HG02588 (cell line): ENCODE results near the gene NBEAL1.
"Not testable (repeated sequence)": the region's sequence is repeated elsewhere in the genome, so short reads cannot be mapped to it uniquely, and the experiment has no call there.

Experiments
- ATAC-seq: cut with Tn5 transposase; IDR thresholded peaks from one replicate; pipeline ENCODE4 v1.9.1; 2021; ENCODE audit warnings: mild to moderate bottlenecking, moderate library complexity; ENCODE audit not compliant: unreplicated experiment

The NBEAL1 gene

DNA sequence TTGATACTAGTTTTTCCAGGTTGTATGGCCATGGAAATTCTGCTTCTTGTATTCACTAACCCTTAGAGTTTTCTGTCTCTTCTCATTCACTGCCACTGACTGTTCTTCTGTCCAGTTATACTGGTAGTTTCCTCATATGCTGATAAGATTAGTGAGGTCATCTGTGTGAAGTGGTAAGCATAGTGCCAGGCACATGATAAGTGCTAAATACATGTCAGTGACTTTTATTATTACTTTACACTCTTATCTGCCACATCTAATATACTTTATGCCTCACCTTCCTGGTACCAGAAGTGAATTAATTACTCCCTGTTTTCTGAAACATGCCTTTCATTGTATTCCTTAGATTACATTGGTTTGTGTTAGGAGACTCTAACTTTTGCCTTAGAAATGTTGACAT is 91.3 kb downstream of the NBEAL1 start:
- ATAC-seq = no peak

DNA sequence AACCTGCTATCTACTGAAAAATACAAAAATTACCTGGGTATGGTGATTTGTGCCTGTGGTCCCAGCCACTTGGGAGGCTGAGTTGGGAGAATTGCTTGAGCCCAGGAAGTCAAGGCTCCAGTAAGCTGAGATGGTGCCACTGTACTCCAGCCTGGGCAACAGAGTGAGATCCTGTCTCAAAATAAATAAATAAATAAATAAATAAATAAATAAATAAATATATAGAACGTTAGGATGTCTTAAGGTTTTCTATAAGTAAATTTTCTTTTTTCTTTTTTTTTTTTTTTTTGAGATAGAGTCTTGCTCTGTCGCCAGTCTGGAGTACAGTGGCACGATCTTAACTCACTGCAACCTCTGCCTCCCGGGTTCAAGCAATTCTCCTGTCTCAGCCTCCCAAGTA is 95.8 kb downstream of the NBEAL1 start:
- ATAC-seq = not testable (repeated sequence)

GRCh38 chr2:203112342-203112741 is 97.7 kb downstream of the NBEAL1 start:
- no peak for ATAC-seq

DNA sequence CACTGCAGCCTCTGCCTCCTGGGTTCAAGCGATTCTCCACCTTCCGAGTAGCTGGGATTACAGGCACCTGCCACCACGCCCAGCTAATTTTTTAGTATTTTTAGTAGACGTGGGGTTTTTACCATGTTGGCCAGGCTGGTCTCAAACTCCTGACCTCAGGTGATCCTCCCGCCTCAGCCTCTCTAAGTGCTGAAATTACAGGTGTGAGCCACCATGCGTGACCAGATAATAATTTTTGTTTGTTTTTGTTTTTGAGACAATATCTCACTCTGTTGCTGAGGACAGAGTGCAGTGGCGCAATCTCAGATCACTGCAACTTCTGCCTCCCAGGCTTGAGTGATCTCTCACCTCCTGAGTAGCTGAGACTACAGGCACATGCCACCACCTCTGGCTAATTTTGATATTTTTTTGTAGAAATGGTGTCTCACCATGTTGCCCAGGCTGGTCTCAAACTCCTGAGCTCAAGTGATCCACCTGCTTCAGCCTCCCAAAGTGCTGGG is 100.6 kb downstream of the NBEAL1 start:
- not testable (repeated sequence) for ATAC-seq

DNA sequence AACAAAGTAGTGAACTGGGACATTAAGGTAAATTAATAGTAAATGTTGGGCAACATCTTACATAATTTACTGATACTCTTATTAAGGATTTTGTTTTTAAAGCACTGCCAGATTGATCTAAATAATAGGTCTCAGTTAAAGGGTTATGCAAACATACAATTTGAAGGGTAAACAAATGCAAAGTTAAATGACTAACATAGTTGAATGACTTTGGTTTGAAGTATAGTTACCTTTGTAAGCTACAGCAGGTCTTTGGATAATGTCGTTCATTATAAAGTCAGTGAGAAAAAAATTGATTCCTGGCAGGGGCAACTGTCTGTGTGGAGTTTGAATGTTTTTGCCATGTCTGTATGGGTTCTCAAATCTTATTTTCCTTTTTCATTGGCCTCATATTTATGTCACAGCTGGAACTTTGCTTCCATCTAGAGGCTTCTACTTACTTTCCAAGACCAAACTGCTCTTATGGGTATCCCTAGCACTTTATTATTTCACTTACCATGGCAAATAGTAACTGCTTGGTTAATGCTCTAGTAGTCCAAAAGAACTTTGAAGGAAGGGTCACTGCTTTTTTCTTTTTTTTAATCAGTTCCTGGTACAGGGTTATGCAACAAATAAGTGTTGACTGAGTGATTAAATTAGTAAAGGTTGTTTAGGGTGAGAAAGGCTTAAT is 107.8 kb downstream of the NBEAL1 start:
- ATAC-seq = no peak

GRCh38 chr2:203126996-203127395 is 112.3 kb downstream of the NBEAL1 start:
- no peak for ATAC-seq

DNA sequence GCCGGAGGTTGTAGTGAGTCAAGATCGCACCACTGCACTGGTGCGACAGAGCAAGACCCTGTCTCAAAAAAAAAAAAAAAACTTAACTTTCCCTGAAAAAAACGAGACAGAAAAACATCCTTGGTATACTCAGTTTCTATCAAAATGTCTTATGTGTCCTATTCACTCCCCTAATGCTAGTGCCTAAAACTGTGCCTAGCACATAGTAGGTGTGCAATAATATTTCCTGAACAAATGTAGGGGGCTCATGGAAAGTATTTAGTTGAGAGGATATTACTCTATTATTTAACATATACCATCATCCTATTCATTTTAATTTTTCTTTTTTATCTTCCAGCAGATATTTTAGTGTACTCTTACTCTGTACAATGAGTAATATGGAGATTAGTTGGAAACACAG is 120.4 kb downstream of the NBEAL1 start:
- ATAC-seq = no peak

- no peak for ATAC-seq
Observed at GRCh38 chr2:203143391-203143790, 128.7 kb downstream of the NBEAL1 start.

DNA sequence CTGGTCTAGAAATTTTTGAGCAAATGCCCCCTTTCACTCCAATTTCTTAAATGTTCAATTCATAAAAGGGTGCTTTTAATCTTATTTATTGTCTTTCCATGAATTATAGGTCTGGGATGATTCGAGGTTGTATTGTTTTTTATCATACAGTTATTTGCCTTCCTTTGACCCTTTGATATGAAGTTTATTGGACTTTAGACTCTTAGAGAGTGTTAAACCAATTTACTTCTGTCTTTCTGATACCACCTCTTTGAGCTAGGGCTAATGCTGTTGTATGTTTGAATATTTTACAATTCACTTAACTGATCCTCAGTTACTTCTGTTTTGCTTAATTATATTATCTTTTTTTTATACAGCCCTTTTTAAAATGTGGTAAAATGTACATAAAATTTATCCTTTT is 134.5 kb downstream of the NBEAL1 start:
- no peak for ATAC-seq

- no peak for ATAC-seq
Observed at GRCh38 chr2:203155406-203155805, 140.7 kb downstream of the NBEAL1 start.

- ATAC-seq = not testable (repeated sequence)
Observed at GRCh38 chr2:203162722-203163121, 148.0 kb downstream of the NBEAL1 start.

DNA sequence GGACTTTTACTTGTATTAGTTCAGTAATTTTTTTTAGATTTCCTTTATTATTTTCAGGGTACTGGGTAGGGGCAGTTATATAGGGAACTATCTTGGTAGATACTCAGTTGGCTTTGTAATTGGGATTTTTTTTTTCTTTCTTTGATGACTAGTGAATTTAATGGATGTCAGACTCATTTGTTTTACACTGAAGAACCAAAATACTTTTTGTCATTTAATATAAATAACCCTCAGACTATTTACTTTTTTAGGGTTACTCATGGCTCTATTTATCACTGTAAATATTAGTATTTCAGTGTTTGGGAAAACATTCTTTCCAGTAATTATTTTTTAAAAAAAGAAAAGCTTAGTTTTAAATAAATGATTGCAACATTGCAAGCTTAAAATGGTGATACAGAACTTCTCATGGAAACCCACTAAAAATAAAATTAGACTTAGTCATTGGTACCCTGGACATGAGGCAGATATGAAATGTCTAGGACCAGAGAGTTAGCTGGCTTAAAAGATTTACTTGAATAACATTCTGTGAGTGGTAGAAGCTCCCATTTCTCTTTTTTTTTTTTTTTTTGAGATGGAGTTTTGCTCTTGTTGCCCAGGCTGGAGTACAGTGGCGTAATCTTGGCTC is 149.7 kb downstream of the NBEAL1 start:
- no peak for ATAC-seq

GRCh38 chr2:203167751-203168150 is 153.1 kb downstream of the NBEAL1 start:
- no peak for ATAC-seq

DNA sequence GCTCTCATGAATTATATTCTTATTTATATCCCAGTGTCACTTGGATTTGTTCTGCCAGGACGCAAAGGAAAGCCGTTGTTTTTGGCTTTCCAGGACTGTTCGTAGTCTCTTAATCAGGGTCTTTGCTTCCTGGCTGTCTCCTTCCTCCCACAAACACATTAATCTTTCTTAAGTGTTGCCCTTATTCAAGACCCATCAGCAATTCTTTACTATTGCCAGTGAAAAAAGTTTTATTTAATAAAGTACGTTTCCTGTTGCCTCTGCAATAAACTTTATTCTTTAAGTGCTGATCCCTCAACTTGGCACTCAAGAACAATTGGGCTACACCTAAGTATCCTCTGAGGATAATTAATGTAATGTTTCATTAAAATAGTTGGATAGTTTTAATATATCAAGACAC is 155.8 kb downstream of the NBEAL1 start:
- ATAC-seq = no peak

GRCh38 chr2:203175371-203175770 is 160.7 kb downstream of the NBEAL1 start:
- ATAC-seq = no peak

DNA sequence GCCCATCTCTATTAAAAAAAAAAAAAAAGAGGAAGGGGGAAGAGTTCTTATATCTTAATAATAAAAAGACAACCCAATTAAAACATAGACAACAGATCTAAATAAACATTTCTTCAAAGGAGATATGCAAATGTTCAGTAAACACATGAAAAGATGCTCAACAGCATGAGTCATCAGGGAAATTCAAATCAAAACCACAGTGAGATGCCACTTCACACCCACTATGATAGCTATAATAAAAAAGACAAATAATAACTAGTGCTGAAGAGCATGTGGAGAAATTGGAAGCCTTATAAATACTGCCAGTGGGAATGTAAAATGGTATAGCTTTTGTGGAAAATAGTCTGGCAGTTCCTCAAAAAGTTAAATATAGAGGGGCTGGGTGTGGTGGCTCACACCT is 162.7 kb downstream of the NBEAL1 start:
- ATAC-seq = no peak

DNA sequence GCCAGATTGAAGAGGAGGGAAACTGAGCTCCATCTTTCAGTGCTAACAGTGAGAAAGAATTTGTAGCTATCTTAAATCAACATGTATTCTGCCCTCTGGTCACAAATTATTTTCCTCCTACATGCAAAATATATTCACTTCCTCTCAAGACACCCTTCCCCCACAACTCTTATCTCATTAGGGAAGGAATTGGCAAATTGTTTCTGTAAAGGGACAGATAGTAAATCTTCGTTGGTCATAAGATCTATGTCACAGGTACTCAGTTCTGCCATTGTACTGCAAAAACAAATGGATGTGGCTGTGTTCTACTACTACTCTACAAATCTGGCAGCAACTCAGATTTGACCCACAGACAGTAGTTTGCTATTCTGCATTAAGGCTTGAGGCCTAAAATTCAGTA is 171.2 kb downstream of the NBEAL1 start:
- ATAC-seq = no peak

DNA sequence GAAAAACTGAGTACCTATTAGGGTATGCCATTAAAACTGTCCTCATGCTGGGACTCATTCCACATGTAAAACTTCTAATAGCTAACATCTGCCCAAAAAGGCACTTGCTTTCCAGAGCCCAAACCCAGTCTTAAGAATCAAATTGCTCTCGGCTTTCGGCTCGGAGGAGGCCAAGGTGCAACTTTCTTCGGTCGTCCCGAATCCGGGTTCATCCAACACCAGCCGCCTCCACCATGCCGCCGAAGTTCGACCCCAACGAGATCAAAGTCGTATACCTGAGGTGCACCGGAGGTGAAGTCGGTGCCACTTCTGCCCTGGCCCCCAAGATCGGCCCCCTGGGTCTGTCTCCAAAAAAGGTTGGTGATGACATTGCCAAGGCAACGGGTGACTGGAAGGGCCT is 175.9 kb downstream of the NBEAL1 start:
- not testable (repeated sequence) for ATAC-seq

- ATAC-seq = not testable (repeated sequence)
Observed at GRCh38 chr2:203191026-203191425, 176.4 kb downstream of the NBEAL1 start.

GRCh38 chr2:203191961-203192360 is 177.3 kb downstream of the NBEAL1 start:
- ATAC-seq = no peak

DNA sequence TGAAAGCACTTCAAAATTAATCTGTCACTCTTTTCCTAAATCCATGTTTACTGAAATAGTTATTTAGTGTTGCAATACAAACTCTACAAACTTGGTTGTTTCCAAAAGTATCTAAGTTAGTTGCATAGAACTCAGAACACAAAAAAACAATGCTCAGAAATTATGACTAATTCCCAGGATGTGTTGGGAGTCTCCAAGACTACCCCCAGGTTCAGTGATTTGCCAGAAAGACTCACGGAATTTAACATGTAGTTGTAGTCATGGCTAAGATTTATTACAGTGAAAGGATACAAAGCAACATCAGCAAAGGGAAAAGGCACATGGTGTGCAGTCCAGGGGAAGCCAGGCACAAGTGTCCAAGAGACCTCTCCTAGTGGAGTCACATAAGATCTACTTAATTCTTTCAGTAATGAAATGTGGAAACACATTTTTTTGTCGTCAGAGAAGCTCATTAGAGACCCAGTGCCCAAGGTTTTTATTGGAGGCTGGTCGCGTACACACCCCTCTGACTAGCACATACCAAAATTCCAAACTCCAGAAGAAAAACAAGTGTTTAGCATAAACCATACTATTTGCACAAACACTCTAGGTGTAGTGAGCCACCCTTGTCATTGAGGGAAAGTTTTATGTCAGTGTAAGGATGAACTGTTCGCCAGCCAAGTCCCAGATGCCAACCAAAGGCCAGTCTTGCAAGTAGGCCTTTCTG is 180.8 kb downstream of the NBEAL1 start:
- ATAC-seq = no peak

DNA sequence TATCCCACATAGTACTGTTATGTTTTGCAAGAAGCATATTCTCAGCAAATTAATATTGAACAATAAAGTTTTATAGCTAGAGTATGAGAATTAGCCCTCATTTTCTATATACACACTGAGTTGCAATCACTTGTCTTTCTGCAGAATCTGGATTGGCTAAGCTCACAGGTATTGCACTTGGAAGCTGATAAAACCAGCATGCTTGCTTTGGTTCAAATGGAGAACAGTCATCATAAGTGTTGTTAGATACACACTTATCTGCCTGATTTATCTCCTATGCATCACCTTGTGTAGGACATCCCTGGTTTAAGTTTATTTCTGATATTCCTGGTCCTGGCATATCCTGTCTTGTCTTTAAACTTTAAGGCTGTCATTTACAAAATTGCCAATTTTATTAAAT is 186.2 kb downstream of the NBEAL1 start:
- ATAC-seq = no peak
